GM23248 (cell line): ENCODE data around the gene PYGB. TPM values are rescaled to one million over a fixed set of nuclear protein-coding genes. Genes with fewer than 3 reads are reported as not detected.
A peak's percentile ranks its signal among the peaks of the same experiment; 100 is the strongest.
"Not testable (repeated sequence)": the region's sequence is repeated elsewhere in the genome, so short reads cannot be mapped to it uniquely, and the experiment has no call there.

ENCODE experiments used
- DNase-seq: peaks from one replicate; pipeline ENCODE4 v3.0.0-alpha.2; 2015
- H2AFZ ChIP-seq: fragments of 200-600 bp; sonication (generic); 2 replicates; pipeline ENCODE4 v1.6.1; 2016; ENCODE audit warnings: antibody characterized with exemption
- H3F3A ChIP-seq: fragments of 200-600 bp; sonication (generic); 2 replicates; pipeline ENCODE4 v1.6.1; 2016; ENCODE audit warnings: mild to moderate bottlenecking, antibody characterized with exemption, mixed run types; ENCODE audit not compliant: insufficient read depth
- H3K27ac ChIP-seq: fragments of 200-600 bp; sonication (generic); 2 replicates; pipeline ENCODE4 v1.5.1; 2016; ENCODE audit warnings: mild to moderate bottlenecking
- H3K27me3 ChIP-seq: fragments of 200-600 bp; sonication (generic); replicated peaks from 2 replicates; pipeline ENCODE4 v1.6.1; 2016; ENCODE audit warnings: mild to moderate bottlenecking; ENCODE audit not compliant: insufficient read depth
- H3K36me3 ChIP-seq: fragments of 200-600 bp; sonication (generic); 2 replicates; pipeline ENCODE4 v1.6.1; 2016; ENCODE audit warnings: low read depth, mild to moderate bottlenecking
- H3K4me1 ChIP-seq: fragments of 200-600 bp; sonication (generic); 2 replicates; pipeline ENCODE4 v1.6.1; 2016; ENCODE audit warnings: mild to moderate bottlenecking; ENCODE audit not compliant: insufficient read depth
- H3K4me2 ChIP-seq: fragments of 200-600 bp; sonication (generic); one replicate; pipeline ENCODE4 v1.6.1; 2016; ENCODE audit warnings: mild to moderate bottlenecking; ENCODE audit not compliant: unreplicated experiment
- H3K4me3 ChIP-seq: fragments of 200-600 bp; sonication (generic); 2 replicates; pipeline ENCODE4 v1.5.1; 2016; ENCODE audit warnings: mild to moderate bottlenecking
- H3K79me2 ChIP-seq: fragments of 200-600 bp; sonication (generic); 2 replicates; pipeline ENCODE4 v1.6.1; 2016; ENCODE audit warnings: mild to moderate bottlenecking; ENCODE audit not compliant: insufficient read depth
- H3K9ac ChIP-seq: fragments of 200-600 bp; sonication (generic); 2 replicates; pipeline ENCODE4 v1.6.1; 2016; ENCODE audit warnings: mild to moderate bottlenecking
- H3K9me2 ChIP-seq: fragments of 200-600 bp; sonication (generic); 2 replicates; pipeline ENCODE4 v1.6.1; 2016; ENCODE audit warnings: mixed run types, mild to moderate bottlenecking, moderate library complexity; ENCODE audit not compliant: insufficient read depth
- H3K9me3 ChIP-seq: fragments of 200-600 bp; sonication (generic); one replicate; pipeline ENCODE4 v1.6.1; 2017; ENCODE audit warnings: low read depth
- H4K20me1 ChIP-seq: fragments of 200-600 bp; sonication (generic); 2 replicates; pipeline ENCODE4 v1.6.0; 2016; ENCODE audit not compliant: insufficient read depth
- EZH2 ChIP-seq: fragments of 200-600 bp; sonication (generic); IDR thresholded peaks from 2 replicates; pipeline ENCODE4 v1.6.1; 2018; ENCODE audit warnings: antibody characterized with exemption, mild to moderate bottlenecking; ENCODE audit not compliant: insufficient read depth, poor library complexity, severe bottlenecking
- EZH2phosphoT487 ChIP-seq: fragments of 200-600 bp; sonication (generic); IDR thresholded peaks from 2 replicates; pipeline ENCODE4 v1.6.1; 2018; ENCODE audit warnings: antibody characterized with exemption, moderate library complexity, mild to moderate bottlenecking, low read depth; ENCODE audit not compliant: insufficient read depth
- WGBS, 2 experiments: methylation state at CpG; one replicate each; pipeline ENCODE4 v1.1.6; 2015 to 2017; ENCODE audit warnings: low lambda C conversion rate in 2 of 2, low coverage in 1 of 2; ENCODE audit errors: missing lambda C conversion rate in 2 of 2; 5-methylcytosine and 5-hydroxymethylcytosine counted together
- in situ Hi-C: fragments of 300-500 bp; cut with MboI; formaldehyde crosslinking; loops from 2 replicates; pipeline ENCODE4 v1.15.0; 2020
- polyA plus RNA-seq: library from polyadenylated mRNA; unstranded; fragments of >200 nt; fragmentation: Nextera tagmentation; extraction: Ambion mirVana; gene quantifications from 2 replicates; pipeline ENCODE4 v1.2.1, GENCODE V29; 2016
- total RNA-seq: library from RNA; depleted of rRNA; stranded (reverse); fragments of >200 nt; shearing (Covaris generic); gene quantifications from 2 replicates; pipeline ENCODE4 v1.2.3, GENCODE V29; 2014

The PYGB gene
- total and polyA plus RNA-seq, 2 experiments from 2014 or later = 74.1 to 116 TPM

DNA sequence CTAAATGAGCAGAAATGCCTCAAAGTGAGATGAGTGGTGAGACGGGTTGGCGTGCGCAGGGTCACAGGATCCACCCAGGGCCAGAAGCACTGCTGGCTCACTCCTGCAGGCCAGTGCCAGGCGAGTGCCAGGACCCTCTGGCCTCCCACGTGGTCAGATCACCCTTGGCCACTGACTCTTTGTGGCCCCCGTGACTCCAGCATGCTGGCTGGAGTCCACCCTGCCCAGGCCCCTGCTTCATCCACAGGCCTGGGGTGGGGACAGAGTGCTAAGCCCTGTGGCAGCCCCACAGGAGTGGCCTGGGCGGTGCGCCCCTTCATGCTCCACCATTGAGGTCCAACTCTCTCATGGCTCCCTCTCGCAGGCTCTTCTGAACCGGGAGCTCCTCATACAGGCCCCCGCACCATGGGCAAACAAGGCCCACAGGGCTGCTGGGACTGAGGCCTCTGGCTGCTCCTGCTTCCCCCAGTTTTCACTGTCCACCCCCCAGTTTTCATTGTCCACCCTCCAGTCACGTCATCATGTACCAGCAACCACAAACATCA, 81.1 kb downstream of the PYGB start:
- WGBS, 2 experiments = 89 to 94% methylated on average over 12 of the region's 12 CpGs
- no peak for DNase-seq
- H4K20me1 ChIP-seq = no peaks in the 10 kb centered on the region
- H3K9me2 ChIP-seq = no peaks in the 10 kb centered on the region
- no peak for TF ChIP-seq EZH2
- TF ChIP-seq EZH2phosphoT487 = no peak
- in situ Hi-C loops = no loop called here
- no peaks in the 10 kb centered on the region for H3K36me3 ChIP-seq
- H3K9ac ChIP-seq = no peak overlapping the region
- no peak overlapping the region for H3K4me2 ChIP-seq
- no peaks in the 10 kb centered on the region for H3K27me3 ChIP-seq
- no peak overlapping the region for H3K4me3 ChIP-seq
- H3K4me1 ChIP-seq = peaks cover 14% of the 10 kb centered on the region
- H3K9me3 ChIP-seq = no peaks in the 10 kb centered on the region
- no peak overlapping the region for H3K27ac ChIP-seq
- no peak overlapping the region for H2AFZ ChIP-seq
- H3F3A ChIP-seq = no peaks in the 10 kb centered on the region
- H3K79me2 ChIP-seq = peaks cover 28% of the 10 kb centered on the region; the same call in 1 of the 2 replicates

DNA sequence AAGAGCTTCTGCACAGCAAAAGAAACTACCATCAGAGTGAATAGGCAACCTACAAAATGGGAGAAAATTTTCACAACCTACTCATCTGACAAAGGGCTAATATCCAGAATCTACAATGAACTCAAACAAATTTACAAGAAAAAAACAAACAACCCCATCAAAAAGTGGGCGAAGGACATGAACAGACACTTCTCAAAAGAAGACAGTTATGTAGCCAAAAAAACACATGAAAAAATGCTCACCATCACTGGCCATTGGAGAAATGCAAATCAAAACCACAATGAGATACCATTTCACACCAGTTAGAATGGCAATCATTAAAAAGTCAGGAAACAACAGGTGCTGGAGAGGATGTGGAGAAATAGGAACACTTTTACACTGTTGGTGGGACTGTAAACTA, 87.1 kb downstream of the PYGB start:
- H3K4me1 ChIP-seq, H3K9me2 ChIP-seq, H3K27ac ChIP-seq, H3K9me3 ChIP-seq, H3K36me3 ChIP-seq, H3K27me3 ChIP-seq, H3K9ac ChIP-seq, H2AFZ ChIP-seq, DNase-seq, H3F3A ChIP-seq, in situ Hi-C loops, H3K4me2 ChIP-seq, H3K4me3 ChIP-seq, H4K20me1 ChIP-seq: not testable (repeated sequence)
- H3K79me2 ChIP-seq = peaks cover 22% of the 10 kb centered on the region
- WGBS, 2 experiments = 90 to 95% methylated on average over 1 of the region's 1 CpG

DNA sequence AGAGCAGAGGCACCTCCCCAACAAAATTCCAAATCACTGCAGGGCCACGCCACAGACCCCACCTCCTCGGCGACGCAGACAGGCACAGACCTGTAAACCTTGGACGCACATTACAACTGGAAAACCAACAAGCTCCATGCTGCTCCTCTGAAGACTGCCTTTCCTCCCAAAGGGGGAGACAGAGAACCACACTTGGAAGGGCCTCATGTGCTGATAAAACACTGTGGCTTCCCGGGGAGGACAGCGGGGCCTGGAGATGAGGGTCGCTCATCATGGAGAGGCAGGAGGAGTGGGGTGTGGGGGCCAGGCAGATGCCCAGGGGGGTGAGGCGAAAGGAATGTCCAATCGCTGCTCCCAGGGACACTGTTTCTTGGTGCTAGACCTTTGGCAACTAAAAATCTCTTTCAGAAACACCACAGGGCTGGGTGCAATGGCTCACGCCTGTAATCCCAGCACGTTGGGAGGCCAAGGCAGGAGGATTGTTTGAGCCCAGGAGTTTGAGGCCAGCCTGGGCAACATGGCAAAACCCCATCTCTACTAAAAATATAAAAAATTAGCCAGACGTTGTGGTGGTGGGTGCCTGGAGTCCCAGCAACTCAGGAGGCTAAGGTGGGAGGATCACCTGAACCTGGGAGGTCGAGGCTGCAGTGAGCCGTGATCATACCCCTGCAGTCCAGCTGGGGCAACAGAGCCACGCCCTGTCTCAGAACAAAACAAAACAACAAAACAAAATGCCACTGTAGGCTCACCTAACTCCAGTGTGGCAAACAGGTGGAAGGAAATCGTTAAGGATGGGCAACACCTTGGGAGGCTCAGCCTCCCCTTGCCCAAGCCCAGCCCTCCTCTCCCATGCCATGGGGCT, 88.9 kb downstream of the PYGB start:
- Histone ChIP-seq H3K9me2 (no peaks in the 10 kb centered on the region), H3F3A (no peaks in the 10 kb centered on the region), H3K27me3 (no peaks in the 10 kb centered on the region), H3K36me3 (no peaks in the 10 kb centered on the region), H2AFZ (no peak overlapping the region), H3K9me3 (no peaks in the 10 kb centered on the region), H3K27ac (no peak overlapping the region), H3K79me2 (peaks cover 32% of the 10 kb centered on the region), H3K9ac (no peak overlapping the region), H3K4me2 (no peak overlapping the region), H3K4me1 (no peaks in the 10 kb centered on the region), H4K20me1 (no peaks in the 10 kb centered on the region), H3K4me3 (no peak overlapping the region)
- DNase-seq = peak; percentile 12
- 92 to 94% methylated on average over 17 of the region's 17 CpGs for WGBS, 2 experiments
- TF ChIP-seq EZH2phosphoT487 = no peak
- TF ChIP-seq EZH2 = no peak
- in situ Hi-C loops = no loop called here

DNA sequence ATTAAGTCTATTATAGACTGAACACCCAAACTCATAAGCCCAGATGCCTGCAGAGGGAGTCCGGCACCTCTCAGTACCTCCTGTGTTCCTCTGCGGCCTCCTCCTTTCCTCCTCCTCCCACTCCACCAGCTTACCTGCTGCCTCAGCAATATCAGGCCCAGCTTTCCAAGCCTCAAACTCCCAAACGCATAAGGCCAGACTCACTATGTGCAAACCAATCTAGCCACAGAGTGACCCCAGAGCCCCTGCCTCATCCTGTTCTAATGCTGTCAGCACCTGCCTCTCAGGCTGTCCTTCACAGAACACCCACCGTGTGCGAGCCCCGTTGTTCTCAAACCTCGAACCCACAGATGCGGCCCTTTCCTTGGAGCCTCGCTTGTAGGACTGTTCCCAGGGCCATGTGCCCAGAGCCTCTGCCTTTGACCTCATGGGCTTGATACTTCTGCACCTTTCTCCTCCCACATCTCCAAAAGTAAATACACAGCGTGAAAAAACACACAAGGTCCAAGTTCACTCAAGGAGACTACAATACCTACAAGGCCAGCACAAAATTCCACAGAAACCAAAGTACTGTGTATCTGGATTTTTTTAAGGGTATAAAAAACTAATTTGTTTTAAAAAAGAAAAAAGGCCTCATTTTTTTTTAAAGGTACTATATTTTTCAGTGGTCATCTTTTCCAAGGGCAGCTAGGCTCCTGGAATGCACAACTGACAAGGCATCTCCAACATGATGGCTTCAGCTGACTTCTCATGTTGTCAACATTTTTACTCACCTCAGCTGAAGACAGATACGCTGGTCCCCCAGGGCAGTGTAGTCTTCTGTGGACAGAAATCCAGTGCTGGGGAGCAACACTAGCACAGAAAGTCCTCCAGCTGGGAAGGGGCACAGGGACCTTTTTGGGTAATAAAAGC, 90.5 kb downstream of the PYGB start:
- DNase-seq = no peak
- no peak overlapping the region for H3K27ac ChIP-seq
- H3K36me3 ChIP-seq = no peaks in the 10 kb centered on the region
- H3K9me2 ChIP-seq = no peaks in the 10 kb centered on the region
- no peak overlapping the region for H2AFZ ChIP-seq
- no peaks in the 10 kb centered on the region for H4K20me1 ChIP-seq
- H3K4me3 ChIP-seq = no peak overlapping the region
- H3K4me2 ChIP-seq = no peak overlapping the region
- no peaks in the 10 kb centered on the region for H3F3A ChIP-seq
- WGBS, 2 experiments = 94 to 95% methylated on average over 11 of the region's 11 CpGs
- in situ Hi-C loops = no loop called here
- H3K9me3 ChIP-seq = no peaks in the 10 kb centered on the region
- TF ChIP-seq EZH2phosphoT487 = no peak
- TF ChIP-seq EZH2 = no peak
- H3K79me2 ChIP-seq = peaks cover 48% of the 10 kb centered on the region
- H3K9ac ChIP-seq = no peak overlapping the region
- H3K27me3 ChIP-seq = no peaks in the 10 kb centered on the region
- no peaks in the 10 kb centered on the region for H3K4me1 ChIP-seq
